Measurements from ENCODE around the gene KRTAP21-1.

The KRTAP21-1 gene

DNA sequence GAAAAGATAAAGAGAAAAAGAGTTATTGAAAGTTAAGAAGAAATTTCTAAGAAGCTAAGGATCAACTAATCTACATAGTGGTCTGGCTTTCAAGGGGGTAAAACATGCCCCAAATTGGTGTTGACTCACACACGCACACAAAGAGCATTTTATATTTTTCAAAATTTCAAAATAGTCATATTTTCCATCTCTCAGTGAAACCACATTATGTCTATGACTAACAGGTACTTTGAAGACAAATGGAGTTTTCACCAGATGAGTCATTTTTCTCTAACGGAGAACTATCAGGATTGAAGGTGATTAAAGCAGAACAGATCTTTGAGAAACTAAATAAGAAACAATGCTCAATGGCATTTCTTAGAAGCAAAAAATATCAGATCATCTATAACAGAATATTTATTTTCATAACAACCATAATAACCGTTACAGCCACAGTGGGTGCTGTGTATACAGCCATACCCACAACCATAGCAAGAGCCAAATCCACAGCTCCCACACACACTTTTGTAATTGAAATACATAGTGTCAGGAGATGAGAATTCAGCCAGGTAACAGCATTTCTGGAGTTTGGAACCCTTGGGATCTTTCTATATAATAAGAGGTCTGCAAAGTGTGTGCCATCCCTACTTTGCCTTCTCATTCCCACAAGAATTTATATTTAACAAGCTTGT lies 36.9 kb downstream of the KRTAP21-1 start, which contains the start of gene KRTAP21-3:
TSS of gene KRTAP21-3 (minus strand) at position 539 of the 671 bp plus-strand sequence. CDS start at position 521, 18 bp downstream.
- Histone ChIP-seq H3K27me3 (ENCODE audit: control insufficient read depth, insufficient read depth, low read length) (no peaks in the 10 kb centered on the region), H3K27ac (ENCODE audit: low read depth, low read length) (no peak within 1 kb of the TSS), H3K4me3 (ENCODE audit: low read length) (no peak within 1 kb of the TSS), H3K36me3 (ENCODE audit: control insufficient read depth, insufficient read depth, low read length) (no peaks in the 10 kb centered on the region), H3K4me1 (ENCODE audit: control insufficient read depth, insufficient read depth, low read length) (no peaks in the 10 kb centered on the region), H3K9ac (ENCODE audit: low read length) (no peak within 1 kb of the TSS)

- Histone ChIP-seq H3K27me3 (ENCODE audit: control insufficient read depth, insufficient read depth, low read length) (no peaks in the 10 kb centered on the region), H3K27ac (ENCODE audit: low read depth, low read length) (no peak overlapping the region), H3K9ac (ENCODE audit: low read length) (no peak overlapping the region)
These were observed 38.1 kb downstream of the KRTAP21-1 start for GRCh38 chr21:30717105-30717504.

DNA sequence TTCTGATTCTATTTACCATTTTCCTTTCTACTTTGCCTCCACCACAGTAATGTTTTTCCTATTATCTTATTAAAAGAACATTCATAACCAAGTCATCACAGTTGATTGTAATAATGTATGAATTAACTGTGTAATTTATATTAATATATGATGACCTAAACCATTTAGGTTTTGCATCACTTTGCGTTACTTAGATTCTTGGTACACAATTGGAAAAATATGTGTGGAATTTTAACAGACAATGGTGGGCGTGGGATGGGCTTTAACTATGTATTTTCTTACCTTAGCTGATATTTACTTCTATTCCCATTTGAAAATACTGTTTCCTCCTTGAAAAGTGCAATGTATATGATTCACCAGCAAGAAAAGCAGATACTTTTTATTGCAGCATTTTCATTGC lies 40.3 kb downstream of the KRTAP21-1 start:
- H3K36me3 ChIP-seq (ENCODE audit: control insufficient read depth, insufficient read depth, low read length) = no peaks in the 10 kb centered on the region

More at GRCh38 chr21:30717105-30717504, 38.1 kb downstream of the KRTAP21-1 start:
- H3K36me3 ChIP-seq (ENCODE audit: control insufficient read depth, insufficient read depth, low read length) = no peaks in the 10 kb centered on the region
- no peak overlapping the region for H3K4me3 ChIP-seq (ENCODE audit: low read length)
- H3K4me1 ChIP-seq (ENCODE audit: control insufficient read depth, insufficient read depth, low read length) = no peaks in the 10 kb centered on the region

DNA sequence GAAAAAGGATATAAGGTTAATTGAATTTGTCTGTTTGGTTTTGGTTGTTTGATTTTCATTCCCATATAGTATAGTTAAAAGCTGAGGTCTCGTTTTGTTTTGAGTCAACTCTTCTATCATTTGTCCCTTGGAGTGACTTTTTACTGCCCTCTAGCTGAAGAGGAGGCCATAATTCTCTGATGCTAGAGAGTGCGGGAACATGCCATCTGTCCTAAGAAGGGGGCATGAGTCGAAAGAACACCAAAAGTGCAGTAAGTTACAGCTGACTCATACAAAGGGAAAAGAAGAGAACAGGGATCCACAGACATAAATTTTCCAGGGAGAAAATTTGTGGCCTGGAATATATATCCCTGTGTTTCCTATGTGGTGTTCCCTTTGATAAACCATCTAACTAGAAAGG lies 40.8 kb downstream of the KRTAP21-1 start:
- H3K9ac ChIP-seq (ENCODE audit: low read length) = no peak overlapping the region
- H3K36me3 ChIP-seq (ENCODE audit: control insufficient read depth, insufficient read depth, low read length) = no peaks in the 10 kb centered on the region
- H3K4me1 ChIP-seq (ENCODE audit: control insufficient read depth, insufficient read depth, low read length) = no peaks in the 10 kb centered on the region
- no peak overlapping the region for H3K27ac ChIP-seq (ENCODE audit: low read depth, low read length)
- H3K4me3 ChIP-seq (ENCODE audit: low read length) = no peak overlapping the region
- no peaks in the 10 kb centered on the region for H3K27me3 ChIP-seq (ENCODE audit: control insufficient read depth, insufficient read depth, low read length)

More for the DNA sequence above, 40.3 kb downstream of the KRTAP21-1 start:
- H3K4me3 ChIP-seq (ENCODE audit: low read length) = no peak overlapping the region
- H3K27me3 ChIP-seq (ENCODE audit: control insufficient read depth, insufficient read depth, low read length) = no peaks in the 10 kb centered on the region
- H3K9ac ChIP-seq (ENCODE audit: low read length) = no peak overlapping the region
- H3K27ac ChIP-seq (ENCODE audit: low read depth, low read length) = no peak overlapping the region
- no peaks in the 10 kb centered on the region for H3K4me1 ChIP-seq (ENCODE audit: control insufficient read depth, insufficient read depth, low read length)

DNA sequence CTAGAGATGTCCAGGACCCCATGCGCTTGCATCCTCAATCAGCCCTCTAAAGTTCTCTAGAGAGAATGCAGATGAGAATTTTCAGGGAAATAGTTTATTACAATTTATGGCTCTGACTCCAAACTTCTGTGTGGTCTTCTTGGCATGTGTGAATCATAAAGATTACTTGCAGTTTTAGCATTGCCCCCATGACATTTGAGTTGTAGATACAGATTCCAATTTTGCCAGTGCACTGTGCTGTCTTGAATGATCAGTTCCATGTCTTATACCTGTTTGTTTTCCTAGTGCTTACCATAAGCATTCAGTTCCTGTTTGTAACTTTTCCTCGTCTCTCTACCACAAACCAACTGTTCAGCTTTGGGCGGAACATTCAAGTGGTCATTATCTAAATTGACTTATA lies 41.5 kb downstream of the KRTAP21-1 start:
- no peak overlapping the region for H3K4me3 ChIP-seq (ENCODE audit: low read length)
- H3K27me3 ChIP-seq (ENCODE audit: control insufficient read depth, insufficient read depth, low read length) = no peaks in the 10 kb centered on the region
- no peak overlapping the region for H3K9ac ChIP-seq (ENCODE audit: low read length)
- H3K27ac ChIP-seq (ENCODE audit: low read depth, low read length) = no peak overlapping the region
- no peaks in the 10 kb centered on the region for H3K4me1 ChIP-seq (ENCODE audit: control insufficient read depth, insufficient read depth, low read length)
- H3K36me3 ChIP-seq (ENCODE audit: control insufficient read depth, insufficient read depth, low read length) = no peaks in the 10 kb centered on the region

DNA sequence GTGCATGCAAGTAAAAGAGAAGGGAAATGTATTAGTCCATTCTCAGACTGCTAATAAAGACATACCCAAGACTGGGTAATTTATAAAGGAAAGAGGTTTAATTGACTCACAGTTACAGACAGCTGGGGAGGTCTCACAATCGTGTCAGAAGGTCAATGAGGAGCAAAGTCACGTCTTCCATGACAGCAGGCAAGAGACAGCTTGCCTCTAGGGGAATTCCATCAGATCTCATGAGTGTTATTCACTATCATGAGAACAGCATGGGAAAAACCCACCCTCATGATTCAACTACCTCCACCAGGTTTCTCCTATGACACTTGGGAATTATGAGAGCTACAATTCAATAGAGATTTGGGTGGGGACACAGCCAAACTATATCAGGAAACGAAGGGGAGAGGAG lies 44.7 kb downstream of the KRTAP21-1 start:
- no peaks in the 10 kb centered on the region for H3K4me1 ChIP-seq (ENCODE audit: control insufficient read depth, insufficient read depth, low read length)
- H3K27ac ChIP-seq (ENCODE audit: low read depth, low read length) = no peak overlapping the region
- no peak overlapping the region for H3K4me3 ChIP-seq (ENCODE audit: low read length)
- H3K36me3 ChIP-seq (ENCODE audit: control insufficient read depth, insufficient read depth, low read length) = no peaks in the 10 kb centered on the region
- no peaks in the 10 kb centered on the region for H3K27me3 ChIP-seq (ENCODE audit: control insufficient read depth, insufficient read depth, low read length)
- H3K9ac ChIP-seq (ENCODE audit: low read length) = no peak overlapping the region

GRCh38 chr21:30707409-30707808 lies 47.8 kb downstream of the KRTAP21-1 start:
- no peak overlapping the region for H3K4me3 ChIP-seq (ENCODE audit: low read length)
- H3K36me3 ChIP-seq (ENCODE audit: control insufficient read depth, insufficient read depth, low read length) = no peaks in the 10 kb centered on the region

More at GRCh38 chr21:30707409-30707808, 47.8 kb downstream of the KRTAP21-1 start:
- H3K9ac ChIP-seq (ENCODE audit: low read length) = no peak overlapping the region
- no peak overlapping the region for H3K27ac ChIP-seq (ENCODE audit: low read depth, low read length)
- H3K4me1 ChIP-seq (ENCODE audit: control insufficient read depth, insufficient read depth, low read length) = no peaks in the 10 kb centered on the region
- H3K27me3 ChIP-seq (ENCODE audit: control insufficient read depth, insufficient read depth, low read length) = no peaks in the 10 kb centered on the region
